ENCODE data around the gene ZNF79.

ZNF79 gene

DNA sequence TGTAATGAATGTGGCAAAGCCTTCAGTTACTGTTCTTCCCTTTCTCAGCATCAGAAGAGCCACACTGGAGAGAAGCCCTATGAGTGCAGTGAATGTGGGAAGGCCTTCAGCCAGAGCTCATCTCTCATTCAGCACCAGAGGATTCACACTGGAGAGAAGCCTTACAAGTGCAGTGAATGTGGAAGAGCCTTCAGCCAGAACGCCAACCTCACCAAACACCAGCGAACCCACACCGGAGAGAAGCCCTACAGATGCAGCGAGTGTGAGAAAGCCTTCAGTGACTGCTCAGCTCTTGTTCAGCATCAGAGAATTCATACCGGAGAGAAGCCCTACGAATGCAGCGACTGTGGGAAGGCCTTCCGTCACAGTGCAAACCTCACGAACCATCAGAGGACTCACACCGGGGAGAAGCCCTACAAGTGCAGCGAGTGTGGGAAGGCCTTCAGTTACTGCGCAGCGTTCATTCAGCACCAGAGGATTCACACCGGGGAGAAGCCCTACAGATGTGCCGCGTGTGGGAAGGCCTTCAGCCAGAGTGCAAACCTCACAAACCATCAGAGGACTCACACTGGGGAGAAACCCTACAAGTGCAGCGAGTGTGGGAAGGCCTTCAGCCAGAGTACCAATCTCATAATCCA lies 20.2 kb downstream of the ZNF79 start:
- no peak overlapping the region for H3K4me3 ChIP-seq
- H3K27ac ChIP-seq = peak overlapping the region in 1 of 2 donors; percentile 7
- TF ChIP-seq, protein P1, sequence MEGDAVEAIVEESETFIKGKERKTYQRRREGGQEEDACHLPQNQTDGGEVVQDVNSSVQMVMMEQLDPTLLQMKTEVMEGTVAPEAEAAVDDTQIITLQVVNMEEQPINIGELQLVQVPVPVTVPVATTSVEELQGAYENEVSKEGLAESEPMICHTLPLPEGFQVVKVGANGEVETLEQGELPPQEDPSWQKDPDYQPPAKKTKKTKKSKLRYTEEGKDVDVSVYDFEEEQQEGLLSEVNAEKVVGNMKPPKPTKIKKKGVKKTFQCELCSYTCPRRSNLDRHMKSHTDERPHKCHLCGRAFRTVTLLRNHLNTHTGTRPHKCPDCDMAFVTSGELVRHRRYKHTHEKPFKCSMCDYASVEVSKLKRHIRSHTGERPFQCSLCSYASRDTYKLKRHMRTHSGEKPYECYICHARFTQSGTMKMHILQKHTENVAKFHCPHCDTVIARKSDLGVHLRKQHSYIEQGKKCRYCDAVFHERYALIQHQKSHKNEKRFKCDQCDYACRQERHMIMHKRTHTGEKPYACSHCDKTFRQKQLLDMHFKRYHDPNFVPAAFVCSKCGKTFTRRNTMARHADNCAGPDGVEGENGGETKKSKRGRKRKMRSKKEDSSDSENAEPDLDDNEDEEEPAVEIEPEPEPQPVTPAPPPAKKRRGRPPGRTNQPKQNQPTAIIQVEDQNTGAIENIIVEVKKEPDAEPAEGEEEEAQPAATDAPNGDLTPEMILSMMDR (IDR thresholded peaks at IDR 0.05) = no peak
- DNase-seq (ENCODE audit: low spot score) = no peak

- TF ChIP-seq, protein P1 (IDR thresholded peaks at IDR 0.05) = no peak
- H3K4me3 ChIP-seq = no peak overlapping the region
- H3K27ac ChIP-seq = no peak overlapping the region
- no peak for DNase-seq (ENCODE audit: low spot score)
These were observed 21.0 kb downstream of the ZNF79 start for GRCh38 chr9:127444921-127445850.

GRCh38 chr9:127445851-127446712 lies 21.9 kb downstream of the ZNF79 start:
- no peak overlapping the region for H3K27ac ChIP-seq
- TF ChIP-seq, protein P1 (IDR thresholded peaks at IDR 0.05) = no peak

DNA sequence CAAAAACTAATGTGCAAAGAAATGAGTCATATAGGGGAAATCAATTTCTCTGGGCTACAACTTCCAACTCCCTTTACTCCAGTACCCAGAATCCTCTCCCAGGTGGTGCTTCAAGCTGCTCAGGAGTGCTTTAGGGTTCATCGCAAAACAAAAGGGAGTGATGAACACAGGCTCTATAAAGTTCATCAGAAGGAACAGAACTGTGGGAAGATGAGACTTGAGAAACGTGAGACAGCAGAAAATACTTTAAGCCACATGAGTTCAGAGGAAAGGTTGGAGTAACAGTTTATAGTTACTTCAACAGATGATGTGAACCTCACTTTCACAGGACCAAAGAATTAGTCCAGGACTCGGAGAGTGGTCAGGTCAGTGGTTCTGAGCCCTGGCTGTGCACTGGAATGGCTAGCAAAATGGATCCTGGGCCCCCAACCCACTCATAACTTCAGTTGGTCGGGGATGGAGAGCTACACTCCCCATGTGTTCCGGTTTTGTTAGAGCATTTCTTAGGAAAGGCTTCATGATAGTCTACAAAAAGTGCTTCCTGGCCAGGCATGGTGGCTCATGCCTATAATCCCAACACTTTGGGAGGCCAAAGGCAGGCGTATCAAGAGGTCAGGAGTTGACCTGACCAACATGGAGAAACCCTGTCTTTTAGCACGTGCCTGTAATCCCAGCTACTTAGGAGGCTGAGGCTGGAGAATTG lies 22.7 kb downstream of the ZNF79 start:
- Histone ChIP-seq H3K27ac (no peak overlapping the region), H3K4me3 (no peak overlapping the region)
- DNase-seq (ENCODE audit: low spot score) = no peak
- TF ChIP-seq, protein P1 (IDR thresholded peaks at IDR 0.05) = no peak

More at GRCh38 chr9:127445851-127446712, 21.9 kb downstream of the ZNF79 start:
- DNase-seq (ENCODE audit: low spot score) = no peak
- H3K4me3 ChIP-seq = no peak overlapping the region

DNA sequence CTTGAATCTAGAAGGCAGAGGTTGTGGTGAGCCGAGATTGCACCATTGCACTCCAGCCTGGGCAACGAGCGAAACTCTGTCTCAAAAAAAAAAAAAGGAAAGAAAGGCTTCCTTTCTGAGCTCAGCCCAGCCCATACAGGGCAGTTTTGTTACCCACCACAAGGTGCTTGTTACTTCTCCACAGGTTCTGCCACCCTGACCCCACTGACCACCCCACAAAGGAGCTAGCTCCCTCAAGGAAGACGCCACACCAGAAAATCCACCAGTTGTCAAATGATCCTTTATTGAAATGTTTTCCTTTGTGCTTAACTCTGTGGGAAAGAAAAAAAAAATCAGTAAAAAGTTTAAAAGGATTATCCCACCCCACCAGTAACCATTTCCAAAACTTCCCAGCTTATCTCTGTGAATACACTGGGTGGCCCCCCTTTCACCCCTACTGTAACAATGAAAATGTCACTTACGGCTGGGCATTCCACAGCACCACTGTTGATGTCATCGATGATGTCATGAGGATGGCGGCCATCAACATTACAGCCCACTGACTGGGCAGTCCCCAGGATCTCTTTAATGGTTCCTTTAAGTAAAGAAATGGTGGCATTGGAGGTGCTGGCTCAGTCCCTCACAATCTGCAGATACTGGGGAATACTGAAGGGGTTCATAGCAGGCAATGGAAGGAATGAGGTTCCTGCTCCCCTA lies 23.4 kb downstream of the ZNF79 start:
- Histone ChIP-seq H3K4me3 (no peak overlapping the region), H3K27ac (no peak overlapping the region)
- TF ChIP-seq, protein P1 (IDR thresholded peaks at IDR 0.05) = no peak
- no peak for DNase-seq (ENCODE audit: low spot score)
